T-helper 1 cell (primary cell): ENCODE measurements around the gene CREBL2.
"Not testable (repeated sequence)": the region's sequence is repeated elsewhere in the genome, so short reads cannot be mapped to it uniquely, and the experiment has no call there.

ENCODE experiments used
- DNase-seq, 5 donors: peaks; one replicate each; pipeline ENCODE4 v3.0.0-alpha.2; 2012 to 2020

Gene CREBL2

GRCh38 chr12:12639995-12640394, 28.3 kb downstream of the CREBL2 start:
- not testable (repeated sequence) for DNase-seq

DNA sequence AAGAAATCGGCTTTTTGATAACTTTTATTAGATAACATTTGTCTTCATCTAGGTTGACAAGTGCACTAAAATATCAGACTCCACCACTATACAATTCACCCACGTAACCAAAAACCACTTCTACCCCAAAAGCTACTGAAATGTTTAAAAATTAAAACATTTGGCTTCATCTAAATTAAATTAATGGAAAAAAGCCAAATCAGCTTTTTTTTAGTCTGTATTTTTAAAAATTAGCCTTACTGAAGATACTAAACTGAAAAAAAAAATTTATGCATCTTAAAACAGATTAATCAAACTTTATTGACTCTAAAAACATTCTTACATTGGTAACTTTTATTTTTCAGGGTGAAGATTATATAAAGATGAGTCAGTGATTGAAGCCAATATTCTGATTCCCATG, 30.0 kb downstream of the CREBL2 start:
- no peak for DNase-seq

- DNase-seq = no peak
Observed at GRCh38 chr12:12642916-12643315, 31.2 kb downstream of the CREBL2 start.

- DNase-seq = peak in 3 of 5 donors; percentile 29 to 71 (median 30)
Observed at GRCh38 chr12:12645485-12645884, 33.8 kb downstream of the CREBL2 start.

DNA sequence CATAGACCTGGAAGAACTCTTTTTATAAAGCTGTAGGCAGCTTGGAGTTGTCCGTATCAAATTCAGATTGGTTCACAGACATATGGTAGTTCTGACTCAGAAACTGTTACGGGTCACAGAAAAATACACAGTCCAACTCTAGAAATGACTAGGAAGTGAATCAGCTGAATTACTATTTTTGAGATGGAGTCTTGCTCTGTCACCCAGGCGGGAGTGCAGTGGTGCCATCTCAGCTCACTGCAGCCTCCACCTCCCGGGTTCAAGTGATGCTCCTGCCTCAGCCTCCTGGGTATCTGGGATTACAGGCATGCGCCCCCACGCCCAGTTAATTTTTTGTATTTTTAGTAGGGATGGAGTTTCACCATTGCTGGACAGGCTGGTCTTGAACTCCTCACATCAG, 34.3 kb downstream of the CREBL2 start:
- peak in 1 of 5 donors; percentile 80 for DNase-seq

DNA sequence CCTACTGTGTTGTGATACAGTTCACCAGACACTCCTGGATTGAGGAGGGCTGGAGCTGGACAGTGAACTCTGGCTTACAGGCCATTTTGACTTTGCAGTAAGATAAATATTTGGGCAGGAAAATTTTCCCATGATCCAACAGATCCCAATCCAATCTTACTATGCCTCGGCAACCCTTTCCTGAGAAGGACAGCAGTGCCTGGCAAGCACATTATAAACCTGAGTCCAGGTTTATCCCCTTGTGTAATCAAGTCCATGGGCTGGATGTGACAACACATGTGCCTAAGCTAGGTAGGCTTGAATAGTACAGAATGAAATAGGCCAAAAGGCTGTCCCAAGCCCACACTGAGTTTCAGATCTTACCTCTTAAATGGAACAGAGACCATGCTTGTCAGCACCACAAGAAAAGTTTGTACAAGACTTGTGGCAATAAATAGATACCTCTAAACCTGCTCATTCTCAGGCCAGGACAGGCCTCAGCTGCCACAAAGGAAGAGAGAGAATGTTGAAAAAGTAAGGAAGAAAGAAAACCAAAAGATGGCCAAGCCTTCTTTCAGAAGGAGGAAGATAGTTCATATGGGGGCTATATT, 34.9 kb downstream of the CREBL2 start:
- DNase-seq = no peak

- no peak for DNase-seq
Observed at GRCh38 chr12:12648284-12648683, 36.6 kb downstream of the CREBL2 start.

GRCh38 chr12:12648951-12649650, 37.4 kb downstream of the CREBL2 start:
- DNase-seq = no peak

DNA sequence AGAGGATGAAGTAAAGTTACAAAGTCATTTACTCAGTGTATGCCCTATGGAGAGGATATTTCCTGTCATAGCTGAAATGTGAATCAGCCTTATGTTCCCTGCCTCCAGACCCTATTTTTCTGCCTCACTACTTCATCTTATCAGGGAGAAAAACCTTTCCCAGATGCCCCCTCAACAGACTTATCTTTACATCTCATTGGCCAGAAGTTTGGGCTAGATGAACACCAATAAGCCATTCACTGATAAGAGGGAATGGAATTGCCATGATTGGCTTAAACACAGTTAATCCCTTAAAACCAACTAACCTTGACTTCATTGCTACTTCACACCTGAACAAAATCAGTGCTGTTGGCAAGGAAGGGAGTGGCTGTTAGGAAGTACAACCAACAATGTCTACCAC, 40.1 kb downstream of the CREBL2 start:
- no peak for DNase-seq

GRCh38 chr12:12652704-12653103, 41.0 kb downstream of the CREBL2 start:
- not testable (repeated sequence) for DNase-seq

- DNase-seq = no peak
Observed at GRCh38 chr12:12653922-12654321, 42.2 kb downstream of the CREBL2 start.

GRCh38 chr12:12654691-12655460, 43.2 kb downstream of the CREBL2 start:
- no peak for DNase-seq

DNA sequence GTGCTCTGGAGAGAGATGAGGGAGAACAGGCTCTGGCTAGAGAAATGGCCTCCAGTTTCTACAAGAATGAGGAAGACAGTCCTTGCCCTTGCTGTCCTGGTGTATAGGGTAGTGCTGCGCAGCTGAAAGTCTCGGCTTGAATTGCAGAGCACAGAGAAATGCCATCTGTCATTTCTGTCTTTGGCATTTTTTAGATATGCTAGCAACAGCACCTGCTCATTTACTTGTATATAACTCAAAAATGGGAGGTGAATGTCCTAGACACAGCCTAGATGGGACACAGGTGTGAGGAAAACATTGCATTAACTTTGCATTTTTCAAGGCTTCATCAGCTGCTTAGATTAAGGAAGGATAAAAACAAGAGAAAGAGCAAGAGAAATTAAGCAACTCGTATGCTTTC, 48.5 kb downstream of the CREBL2 start:
- DNase-seq = no peak

DNA sequence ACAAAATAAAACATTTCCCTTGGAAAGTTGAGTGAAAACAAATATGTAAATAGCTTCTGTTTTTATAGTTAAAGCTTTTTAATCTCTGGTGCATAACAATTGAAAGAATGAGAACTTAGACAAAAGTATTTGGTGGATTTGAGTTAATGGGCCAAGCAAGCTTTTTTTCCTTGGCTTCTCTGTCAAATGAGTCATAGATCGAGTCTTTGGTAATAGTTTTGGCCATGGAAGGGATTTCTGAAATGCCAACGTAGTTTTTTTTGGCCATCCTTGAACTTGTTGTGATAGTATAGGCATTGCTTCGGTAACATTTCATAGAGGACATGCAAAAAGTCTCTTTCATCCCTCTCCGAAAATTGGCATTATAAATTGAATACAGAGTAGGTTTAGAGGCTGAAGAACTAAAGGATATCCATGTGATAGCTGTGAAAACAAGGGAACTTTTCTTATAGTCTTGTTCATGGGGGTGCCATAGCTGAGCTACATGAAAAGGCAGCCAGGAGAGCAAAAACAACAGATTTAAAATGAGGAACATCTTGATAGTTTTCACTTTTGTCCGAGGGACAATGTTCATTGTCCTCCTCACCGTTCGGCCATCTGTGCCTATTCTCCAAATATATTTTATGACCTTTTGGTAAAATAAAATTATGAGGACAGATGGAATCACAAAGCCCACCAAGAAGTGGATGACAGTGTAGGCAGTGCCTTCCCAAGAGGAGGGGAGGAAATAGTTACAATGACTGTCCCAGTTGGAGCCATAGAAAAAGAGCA, 49.6 kb downstream of the CREBL2 start:
- no peak for DNase-seq

DNA sequence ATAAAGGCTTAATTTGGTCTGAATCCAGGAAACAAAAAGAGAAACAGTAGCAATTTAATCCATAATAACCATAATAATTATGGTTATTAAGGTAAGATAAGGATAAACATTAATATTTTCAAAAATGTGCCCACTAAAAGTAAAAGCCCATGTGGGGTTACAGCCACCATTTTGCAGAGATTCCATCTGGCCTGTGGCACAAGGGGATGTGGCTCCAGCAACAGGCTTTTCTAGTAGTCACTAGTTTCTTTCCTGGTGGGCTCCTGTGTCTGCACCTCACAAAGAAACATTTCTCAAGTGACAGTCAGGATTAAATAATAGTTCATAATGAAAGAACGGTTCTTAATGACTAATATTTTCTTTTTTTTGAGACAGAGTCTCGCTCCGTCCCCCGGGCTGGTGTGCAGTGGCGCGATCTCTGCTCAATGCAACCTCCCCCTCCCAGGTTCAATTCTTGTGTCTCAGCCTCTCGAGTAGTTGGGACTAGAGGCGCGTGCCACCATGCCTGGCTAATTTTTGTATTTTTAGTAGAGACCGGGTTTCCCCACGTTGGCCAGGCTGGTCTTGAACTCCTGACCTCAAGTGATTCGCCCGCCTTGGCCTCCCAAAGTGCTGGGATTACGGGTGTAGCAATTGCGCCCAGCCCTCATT, 52.1 kb downstream of the CREBL2 start:
- DNase-seq = no peak

DNA sequence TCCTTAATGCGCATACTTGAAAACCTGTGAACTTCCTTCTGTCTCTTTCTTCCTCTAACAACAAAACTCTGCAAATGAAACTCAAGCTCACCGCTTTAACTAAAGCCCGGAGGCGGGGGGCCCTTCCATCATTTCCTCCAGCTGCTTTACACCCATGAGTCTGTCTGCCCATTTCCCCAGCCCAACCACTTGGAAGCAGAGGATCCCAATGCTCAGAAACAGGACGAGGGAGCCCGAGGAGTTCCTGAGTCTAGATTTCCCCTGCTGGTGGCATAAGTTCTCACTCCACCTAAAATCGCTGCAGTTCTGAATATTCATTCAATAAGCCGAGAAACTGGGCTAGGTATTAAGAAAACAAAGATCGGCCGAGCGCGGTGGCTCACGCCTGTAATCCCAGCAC, 53.5 kb downstream of the CREBL2 start:
- no peak for DNase-seq

- DNase-seq = no peak
Observed at GRCh38 chr12:12668005-12668404, 56.3 kb downstream of the CREBL2 start.

DNA sequence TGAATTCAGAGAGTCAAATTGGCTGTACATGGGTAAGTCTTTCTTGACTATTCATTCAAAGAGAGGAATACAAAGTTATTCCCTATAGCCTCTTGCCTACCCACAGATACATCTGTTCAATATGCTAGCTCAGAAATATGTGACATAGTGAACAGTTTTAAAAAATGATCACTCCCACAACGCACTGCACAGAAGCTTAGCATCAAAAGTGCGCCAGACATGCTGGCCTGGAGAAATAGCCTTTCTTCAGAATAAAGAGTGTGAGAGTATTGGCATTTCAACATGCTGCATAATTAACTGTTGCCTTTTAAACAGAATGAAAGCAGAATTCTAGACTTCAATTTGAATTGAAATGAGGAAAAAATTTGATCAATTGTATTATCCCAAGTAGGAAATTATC, 57.3 kb downstream of the CREBL2 start:
- no peak for DNase-seq

GRCh38 chr12:12671850-12672660, 60.4 kb downstream of the CREBL2 start:
- no peak for DNase-seq

DNA sequence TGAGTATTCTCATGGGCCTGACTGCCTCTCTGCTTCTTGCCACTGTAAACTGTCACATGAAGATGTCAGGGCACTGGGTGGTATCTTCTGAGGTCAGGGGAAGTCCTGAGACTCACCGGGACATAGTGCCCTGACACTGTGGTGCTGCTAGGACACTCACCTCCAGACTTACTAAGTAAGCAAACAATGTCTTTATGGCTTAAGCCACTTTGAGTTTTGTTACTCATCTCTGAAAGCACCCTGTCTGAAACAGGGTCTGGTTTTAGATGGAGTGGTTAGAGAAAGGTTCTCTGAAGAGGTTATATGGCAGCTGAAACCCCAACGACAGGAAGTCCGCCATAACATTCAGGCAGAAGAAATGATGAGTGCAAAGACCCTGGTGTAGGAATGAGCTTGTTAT, 61.6 kb downstream of the CREBL2 start:
- DNase-seq = peak in 1 of 5 donors; percentile 42

DNA sequence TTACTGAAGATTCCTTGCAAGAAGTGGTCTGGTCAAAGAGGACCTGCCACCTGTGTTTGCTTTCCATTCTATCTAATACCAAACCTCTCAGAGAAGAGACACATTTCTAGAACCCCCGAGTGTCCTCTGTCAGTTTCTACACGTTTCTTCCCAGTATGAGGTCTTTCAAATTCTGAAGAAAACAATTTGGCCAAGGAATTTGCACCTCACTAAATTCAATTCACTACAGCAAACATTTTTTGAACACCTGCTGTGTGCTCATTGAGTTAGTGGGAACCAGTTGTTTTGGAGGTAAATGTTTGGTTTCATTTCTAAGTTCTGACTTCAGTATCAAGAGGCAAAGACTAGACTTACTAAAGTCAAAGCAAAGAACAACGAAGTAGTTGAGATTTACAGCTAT, 64.9 kb downstream of the CREBL2 start:
- no peak for DNase-seq
